SK-N-SH treated with all-trans-retinoic acid at 6 μM for 48 hours (cell line): ENCODE data around the gene BRINP1.

Source experiments
- ATAC-seq: fragments of 200-7000 bp; cut with Tn5 transposase; 3 replicates; pipeline ENCODE4 v1.9.1; 2020; ENCODE audit warnings: mild to moderate bottlenecking, moderate library complexity
- BACH2 ChIP-seq: fragments of 250-450 bp; sonication (Bioruptor Pico); IDR thresholded peaks from 2 replicates; pipeline ENCODE4 v1.9.0; 2021; ENCODE audit warnings: mild to moderate bottlenecking, borderline replicate concordance
- CSDC2 ChIP-seq: fragments of 250-450 bp; sonication (Bioruptor Pico); IDR thresholded peaks from 2 replicates; pipeline ENCODE4 v1.5.0; 2020; ENCODE audit warnings: mild to moderate bottlenecking, moderate library complexity
- ESRRG ChIP-seq: fragments of 250-450 bp; sonication (Bioruptor Pico); IDR thresholded peaks from 2 replicates; pipeline ENCODE4 v1.6.1; 2021; ENCODE audit warnings: mild to moderate bottlenecking
- OSR1 ChIP-seq: fragments of 250-450 bp; sonication (Bioruptor Pico); IDR thresholded peaks from 2 replicates; pipeline ENCODE4 v1.8.0; 2022; ENCODE audit warnings: moderate library complexity, mild to moderate bottlenecking, inconsistent platforms
- RARB ChIP-seq: fragments of 250-450 bp; sonication (Bioruptor Pico); IDR thresholded peaks from 2 replicates; pipeline ENCODE4 v1.8.0; 2021; ENCODE audit warnings: mild to moderate bottlenecking, moderate library complexity
- SNAI2 ChIP-seq: fragments of 250-450 bp; sonication (Bioruptor Pico); IDR thresholded peaks from 2 replicates; pipeline ENCODE4 v1.5.0; 2020; ENCODE audit warnings: mild to moderate bottlenecking, moderate library complexity
- TOX ChIP-seq: fragments of 250-450 bp; sonication (Bioruptor Pico); IDR thresholded peaks from 2 replicates; pipeline ENCODE4 v1.8.0; 2021; ENCODE audit warnings: mild to moderate bottlenecking, moderate library complexity, borderline replicate concordance
- ZC3H10 ChIP-seq: fragments of 250-450 bp; sonication (Bioruptor Pico); IDR thresholded peaks from 2 replicates; pipeline ENCODE4 v1.5.1; 2021; ENCODE audit warnings: mild to moderate bottlenecking, moderate library complexity
- ZFP30 ChIP-seq: fragments of 450-650 bp; formaldehyde crosslinking; IDR thresholded peaks from 2 replicates; pipeline ENCODE4 v1.5.0; 2022; ENCODE audit warnings: mild to moderate bottlenecking, moderate library complexity
- ZNF565 ChIP-seq: fragments of 450-650 bp; formaldehyde crosslinking; conservative IDR thresholded peaks from 2 replicates; pipeline ENCODE4 v1.5.0; 2020; ENCODE audit warnings: low read depth, mild to moderate bottlenecking, moderate library complexity
- ZNF8 ChIP-seq: fragments of 450-650 bp; formaldehyde crosslinking; IDR thresholded peaks from 2 replicates; pipeline ENCODE4 v1.5.0; 2020; ENCODE audit warnings: mild to moderate bottlenecking, moderate library complexity
- TF ChIP-seq, protein P1 (sequence below): fragments of 250-450 bp; sonication (Bioruptor Pico); IDR thresholded peaks from 2 replicates; pipeline ENCODE4 v1.5.1; 2021; ENCODE audit warnings: mild to moderate bottlenecking, moderate library complexity
- TF ChIP-seq, protein P2 (sequence below): fragments of 250-450 bp; sonication (Bioruptor Pico); IDR thresholded peaks from 2 replicates; pipeline ENCODE4 v1.5.1; 2020; ENCODE audit warnings: low read depth, mild to moderate bottlenecking, moderate library complexity
- TF ChIP-seq, protein P3 (sequence below): fragments of 250-450 bp; sonication (Bioruptor Pico); IDR thresholded peaks from 2 replicates; pipeline ENCODE4 v1.8.0; 2020; ENCODE audit warnings: mild to moderate bottlenecking, moderate library complexity, borderline replicate concordance

The BRINP1 gene

DNA sequence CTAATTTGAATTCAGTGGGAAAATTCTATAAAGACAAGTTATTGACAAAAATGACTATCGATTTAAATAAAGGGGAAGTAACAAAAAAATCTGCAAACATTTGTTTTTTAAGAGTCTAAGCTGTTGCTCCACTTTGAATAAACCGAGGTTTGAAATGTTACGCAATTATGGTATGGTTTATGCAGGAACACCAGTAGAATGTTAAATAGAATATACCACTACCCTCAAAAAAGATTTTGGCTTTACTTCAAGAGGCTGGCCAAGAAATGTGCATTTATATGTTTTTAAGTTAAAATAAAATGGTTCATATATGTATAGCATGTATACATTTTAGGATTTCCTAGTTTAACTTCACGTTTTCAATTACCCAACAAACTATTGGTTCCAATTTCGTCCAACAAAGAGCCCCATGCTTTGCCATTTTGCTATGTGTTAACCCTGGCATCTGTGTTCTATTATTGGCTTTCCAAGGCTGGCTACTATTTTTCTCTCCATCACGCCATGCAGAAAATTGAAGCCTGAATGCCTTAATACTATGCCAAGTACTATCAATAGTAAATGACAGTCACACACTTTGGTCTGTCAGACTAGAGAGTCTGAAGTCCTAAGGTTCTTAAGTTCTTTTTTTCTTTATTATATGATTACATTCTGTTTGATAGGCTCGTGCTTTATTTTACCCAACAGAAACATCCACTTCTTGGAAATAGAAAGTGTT is 171.2 kb downstream of the BRINP1 start:
- ATAC-seq = no peak
- TF ChIP-seq, protein P1, sequence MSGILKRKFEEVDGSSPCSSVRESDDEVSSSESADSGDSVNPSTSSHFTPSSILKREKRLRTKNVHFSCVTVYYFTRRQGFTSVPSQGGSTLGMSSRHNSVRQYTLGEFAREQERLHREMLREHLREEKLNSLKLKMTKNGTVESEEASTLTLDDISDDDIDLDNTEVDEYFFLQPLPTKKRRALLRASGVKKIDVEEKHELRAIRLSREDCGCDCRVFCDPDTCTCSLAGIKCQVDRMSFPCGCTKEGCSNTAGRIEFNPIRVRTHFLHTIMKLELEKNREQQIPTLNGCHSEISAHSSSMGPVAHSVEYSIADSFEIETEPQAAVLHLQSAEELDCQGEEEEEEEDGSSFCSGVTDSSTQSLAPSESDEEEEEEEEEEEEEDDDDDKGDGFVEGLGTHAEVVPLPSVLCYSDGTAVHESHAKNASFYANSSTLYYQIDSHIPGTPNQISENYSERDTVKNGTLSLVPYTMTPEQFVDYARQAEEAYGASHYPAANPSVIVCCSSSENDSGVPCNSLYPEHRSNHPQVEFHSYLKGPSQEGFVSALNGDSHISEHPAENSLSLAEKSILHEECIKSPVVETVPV (CRISPR knock-in tag) = no peak
- TF ChIP-seq ZNF8 (CRISPR knock-in tag) (no peak), BACH2 (no peak), SNAI2 (no peak), RARB (no peak), OSR1 (no peak), ZC3H10 (no peak)
- TF ChIP-seq, protein P2, sequence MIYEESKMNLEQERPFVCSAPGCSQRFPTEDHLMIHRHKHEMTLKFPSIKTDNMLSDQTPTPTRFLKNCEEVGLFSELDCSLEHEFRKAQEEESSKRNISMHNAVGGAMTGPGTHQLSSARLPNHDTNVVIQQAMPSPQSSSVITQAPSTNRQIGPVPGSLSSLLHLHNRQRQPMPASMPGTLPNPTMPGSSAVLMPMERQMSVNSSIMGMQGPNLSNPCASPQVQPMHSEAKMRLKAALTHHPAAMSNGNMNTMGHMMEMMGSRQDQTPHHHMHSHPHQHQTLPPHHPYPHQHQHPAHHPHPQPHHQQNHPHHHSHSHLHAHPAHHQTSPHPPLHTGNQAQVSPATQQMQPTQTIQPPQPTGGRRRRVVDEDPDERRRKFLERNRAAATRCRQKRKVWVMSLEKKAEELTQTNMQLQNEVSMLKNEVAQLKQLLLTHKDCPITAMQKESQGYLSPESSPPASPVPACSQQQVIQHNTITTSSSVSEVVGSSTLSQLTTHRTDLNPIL (CRISPR knock-in tag) = no peak

DNA sequence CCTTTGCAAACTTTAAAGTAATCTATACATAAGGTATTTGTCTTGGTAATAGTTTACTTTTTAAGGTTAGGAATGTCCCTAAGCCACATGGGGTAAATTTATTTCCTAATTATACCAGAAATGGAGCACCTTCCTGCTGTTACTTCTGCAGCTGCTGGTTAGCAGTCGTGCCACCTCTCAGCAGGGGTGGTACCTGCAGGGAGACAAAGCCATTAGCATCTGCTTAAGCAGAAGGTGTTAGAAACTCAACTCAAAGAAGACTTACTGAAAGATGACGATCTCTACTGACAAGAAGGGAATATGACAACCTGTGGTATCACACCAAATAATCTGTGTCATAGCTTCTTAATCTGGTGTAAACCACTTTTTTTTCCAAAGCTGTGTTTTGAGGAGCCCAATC is 173.7 kb downstream of the BRINP1 start:
- no peak for ATAC-seq
- TF ChIP-seq ZC3H10 = no peak
- TF ChIP-seq ESRRG (CRISPR knock-in tag) = no peak
- TF ChIP-seq, protein P3, sequence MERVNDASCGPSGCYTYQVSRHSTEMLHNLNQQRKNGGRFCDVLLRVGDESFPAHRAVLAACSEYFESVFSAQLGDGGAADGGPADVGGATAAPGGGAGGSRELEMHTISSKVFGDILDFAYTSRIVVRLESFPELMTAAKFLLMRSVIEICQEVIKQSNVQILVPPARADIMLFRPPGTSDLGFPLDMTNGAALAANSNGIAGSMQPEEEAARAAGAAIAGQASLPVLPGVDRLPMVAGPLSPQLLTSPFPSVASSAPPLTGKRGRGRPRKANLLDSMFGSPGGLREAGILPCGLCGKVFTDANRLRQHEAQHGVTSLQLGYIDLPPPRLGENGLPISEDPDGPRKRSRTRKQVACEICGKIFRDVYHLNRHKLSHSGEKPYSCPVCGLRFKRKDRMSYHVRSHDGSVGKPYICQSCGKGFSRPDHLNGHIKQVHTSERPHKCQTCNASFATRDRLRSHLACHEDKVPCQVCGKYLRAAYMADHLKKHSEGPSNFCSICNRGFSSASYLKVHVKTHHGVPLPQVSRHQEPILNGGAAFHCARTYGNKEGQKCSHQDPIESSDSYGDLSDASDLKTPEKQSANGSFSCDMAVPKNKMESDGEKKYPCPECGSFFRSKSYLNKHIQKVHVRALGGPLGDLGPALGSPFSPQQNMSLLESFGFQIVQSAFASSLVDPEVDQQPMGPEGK = no peak
- TF ChIP-seq ZNF8 (CRISPR knock-in tag) = no peak

DNA sequence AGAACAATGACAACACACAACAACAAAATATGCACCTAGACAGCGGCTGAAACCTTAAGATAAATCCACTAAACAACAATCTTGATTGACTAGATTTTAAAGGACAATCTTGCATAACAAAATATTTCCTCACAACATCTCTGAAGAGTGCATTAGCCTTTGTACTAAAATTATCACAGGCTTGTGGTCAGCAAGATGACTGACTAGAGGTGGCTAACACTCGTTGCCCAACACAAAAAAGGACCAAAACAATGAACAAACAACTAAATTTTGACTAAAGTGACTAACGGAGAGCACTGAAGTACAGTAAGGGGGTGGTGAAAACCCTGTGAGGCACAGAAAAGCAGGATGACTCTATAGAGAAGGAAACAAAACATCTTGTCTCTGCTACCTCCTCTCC is 183.9 kb downstream of the BRINP1 start:
- TF ChIP-seq ZNF8 (CRISPR knock-in tag) = no peak
- TF ChIP-seq ESRRG (CRISPR knock-in tag) = no peak
- TF ChIP-seq, protein P1 (CRISPR knock-in tag) = no peak
- no peak for TF ChIP-seq ZNF565 (CRISPR knock-in tag)

DNA sequence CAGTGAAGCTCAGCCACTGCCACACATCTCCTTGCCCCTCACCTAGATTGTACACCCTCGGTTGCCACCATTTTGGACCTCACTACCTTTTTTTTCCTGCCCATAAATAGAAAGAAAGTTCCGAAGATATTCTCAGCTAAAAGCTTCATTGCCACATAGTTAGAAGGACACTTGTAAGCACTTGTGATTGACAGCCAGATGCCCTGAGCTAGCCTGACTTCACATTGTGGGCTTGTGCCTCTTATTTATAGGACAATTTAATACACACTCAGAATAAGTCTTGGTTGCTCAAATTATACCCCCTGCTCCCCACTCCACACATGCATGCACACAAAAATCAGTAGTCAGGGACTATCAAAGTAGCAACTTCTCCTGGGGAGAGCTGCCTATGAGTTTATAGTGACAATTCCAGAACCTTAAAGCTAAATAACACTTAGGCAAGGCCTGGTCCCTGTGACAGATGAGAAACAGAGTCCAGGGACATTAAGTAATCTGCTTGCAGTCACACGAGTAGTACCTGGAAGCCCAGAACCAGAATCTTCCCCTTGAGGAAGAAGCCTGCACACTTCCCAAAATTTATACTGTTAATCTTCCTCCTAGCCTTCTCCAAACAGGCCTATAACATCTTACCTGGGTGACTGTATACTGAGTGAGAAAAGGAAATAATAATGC is 184.8 kb downstream of the BRINP1 start:
- no peak for ATAC-seq
- TF ChIP-seq, protein P1 (CRISPR knock-in tag) = no peak
- TF ChIP-seq, protein P3 = no peak

More for the DNA sequence above, 183.9 kb downstream of the BRINP1 start:
- no peak for ATAC-seq

DNA sequence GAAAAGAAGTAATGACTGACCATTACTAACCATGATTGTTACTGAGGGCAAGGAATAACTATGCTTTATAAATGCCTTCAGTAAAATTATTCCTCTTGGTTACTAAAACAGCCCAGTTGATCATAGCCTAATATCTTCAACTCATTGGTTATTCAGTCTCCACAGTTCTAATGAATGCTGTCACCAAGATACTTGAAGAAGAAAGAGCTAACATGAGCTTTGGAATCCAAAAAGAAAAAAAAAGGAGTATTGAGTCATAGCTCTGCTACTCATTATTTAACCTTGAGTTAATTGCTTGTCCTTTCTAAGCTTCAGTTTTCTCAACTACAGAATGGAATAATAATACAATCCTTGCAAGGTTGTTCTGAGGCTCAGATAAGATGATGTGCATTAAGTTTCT is 187.7 kb downstream of the BRINP1 start:
- no peak for ATAC-seq
- TF ChIP-seq ZFP30 (no peak), CSDC2 (no peak), TOX (no peak), RARB (no peak), SNAI2 (no peak)
- TF ChIP-seq, protein P3 = no peak
